H9 (cell line): ENCODE measurements around the gene SH3RF3. TPM values are rescaled to one million over a fixed set of nuclear protein-coding genes. Genes with fewer than 3 reads are reported as not detected.
A peak's percentile ranks its signal among the peaks of the same experiment; 100 is the strongest.

Experiments
- DNase-seq: peaks from one replicate; pipeline ENCODE4 v3.0.0-alpha.2; 2017
- H2AFZ ChIP-seq: one replicate; pipeline ENCODE4 v1.6.1; 2013; ENCODE audit warnings: mild to moderate bottlenecking, low read length, control low read depth, moderate library complexity
- H2AK5ac ChIP-seq: 2 replicates; pipeline ENCODE4 v1.6.1; 2013; ENCODE audit warnings: low read length, control low read depth, mixed read lengths; ENCODE audit not compliant: insufficient read length
- H2BK120ac ChIP-seq: one replicate; pipeline ENCODE4 v1.6.1; 2013; ENCODE audit warnings: low read depth, mild to moderate bottlenecking, low read length, control low read depth, inconsistent platforms; ENCODE audit not compliant: poor library complexity, severe bottlenecking
- H2BK12ac ChIP-seq: 2 replicates; pipeline ENCODE4 v1.6.1; 2013; ENCODE audit warnings: low read length, control low read depth, mixed read lengths, low read depth; ENCODE audit not compliant: insufficient read length
- H2BK15ac ChIP-seq: 2 replicates; pipeline ENCODE4 v1.6.1; 2013; ENCODE audit warnings: low read depth, low read length, control low read depth
- H2BK20ac ChIP-seq: one replicate; pipeline ENCODE4 v1.6.1; 2013; ENCODE audit warnings: low read depth, mild to moderate bottlenecking, low read length, control low read depth, inconsistent platforms; ENCODE audit not compliant: poor library complexity, severe bottlenecking
- H2BK5ac ChIP-seq: 2 replicates; pipeline ENCODE4 v1.6.1; 2013; ENCODE audit warnings: low read length, control low read depth, mixed read lengths; ENCODE audit not compliant: insufficient read length
- H3K14ac ChIP-seq: 2 replicates; pipeline ENCODE4 v1.6.1; 2013; ENCODE audit warnings: low read length, control low read depth; ENCODE audit not compliant: insufficient read depth
- H3K18ac ChIP-seq: 2 replicates; pipeline ENCODE4 v1.6.1; 2013; ENCODE audit warnings: low read depth, mild to moderate bottlenecking, mixed read lengths, low read length, control low read depth; ENCODE audit not compliant: insufficient read length
- H3K23ac ChIP-seq: 2 replicates; pipeline ENCODE4 v1.6.1; 2013; ENCODE audit warnings: low read length, control low read depth, mixed read lengths, low read depth; ENCODE audit not compliant: insufficient read length
- H3K23me2 ChIP-seq: 2 replicates; pipeline ENCODE4 v1.6.1; 2013; ENCODE audit warnings: low read depth, mild to moderate bottlenecking, mixed read lengths, low read length, control low read depth; ENCODE audit not compliant: insufficient read length, poor library complexity, severe bottlenecking
- H3K27ac ChIP-seq: 2 replicates; pipeline ENCODE4 v1.5.1; 2013; ENCODE audit warnings: low read length, control low read depth, mixed read lengths, low read depth; ENCODE audit not compliant: insufficient read length
- H3K27me3 ChIP-seq: 2 replicates; pipeline ENCODE4 v1.6.1; 2013; ENCODE audit warnings: low read length, control low read depth, inconsistent platforms; ENCODE audit not compliant: insufficient read depth
- H3K4ac ChIP-seq: 2 replicates; pipeline ENCODE4 v1.6.1; 2013; ENCODE audit warnings: low read depth, mild to moderate bottlenecking, control low read depth, inconsistent platforms, low read length, moderate library complexity
- H3K4me1 ChIP-seq: 2 replicates; pipeline ENCODE4 v1.6.1; 2013; ENCODE audit warnings: low read length, control low read depth, inconsistent platforms; ENCODE audit not compliant: insufficient read depth
- H3K4me2 ChIP-seq: 2 replicates; pipeline ENCODE4 v1.6.1; 2013; ENCODE audit warnings: low read length, control low read depth, mixed read lengths; ENCODE audit not compliant: insufficient read length, insufficient read depth
- H3K56ac ChIP-seq: 2 replicates; pipeline ENCODE4 v1.6.1; 2013; ENCODE audit warnings: low read depth, mild to moderate bottlenecking, mixed read lengths, low read length, control low read depth; ENCODE audit not compliant: insufficient read length
- H3K79me1 ChIP-seq: 2 replicates; pipeline ENCODE4 v1.6.1; 2013; ENCODE audit warnings: low read depth, mild to moderate bottlenecking, moderate library complexity, low read length, control low read depth, inconsistent platforms; ENCODE audit not compliant: insufficient read depth, poor library complexity, severe bottlenecking
- H3K79me2 ChIP-seq: 2 replicates; pipeline ENCODE4 v1.6.1; 2013; ENCODE audit warnings: low read length, control low read depth, inconsistent platforms; ENCODE audit not compliant: insufficient read depth
- H3K9ac ChIP-seq: 2 replicates; pipeline ENCODE4 v1.6.1; 2013; ENCODE audit warnings: low read length, control low read depth, mixed read lengths; ENCODE audit not compliant: insufficient read length; ENCODE audit errors: extremely low read depth
- H3K9me3 ChIP-seq: one replicate; pipeline ENCODE4 v1.6.1; 2013; ENCODE audit warnings: low read depth, low read length, inconsistent platforms; ENCODE audit not compliant: control insufficient read depth
- H3T11ph ChIP-seq: one replicate; pipeline ENCODE4 v1.6.1; 2013; ENCODE audit warnings: mild to moderate bottlenecking, low read length, control low read depth, inconsistent platforms
- H4K20me1 ChIP-seq: one replicate; pipeline ENCODE4 v1.6.1; 2013; ENCODE audit not compliant: control insufficient read depth, insufficient read length, insufficient read depth
- H4K5ac ChIP-seq: 2 replicates; pipeline ENCODE4 v1.6.1; 2013; ENCODE audit warnings: low read depth, mild to moderate bottlenecking, mixed read lengths, low read length, control low read depth; ENCODE audit not compliant: insufficient read length
- H4K8ac ChIP-seq: replicated peaks from 2 replicates; pipeline ENCODE4 v1.6.1; 2013; ENCODE audit warnings: low read length, control low read depth, mixed read lengths, low read depth; ENCODE audit not compliant: insufficient read length
- H4K91ac ChIP-seq: 2 replicates; pipeline ENCODE4 v1.6.1; 2013; ENCODE audit warnings: low read depth, mild to moderate bottlenecking, moderate library complexity, mixed read lengths, low read length, control low read depth; ENCODE audit not compliant: insufficient read length
- H3K27ac Mint-ChIP-seq, 3 experiments: 2 replicates in 2 of 3; 3 replicates in 1 of 3; pipeline ENCODE4 v1.8.0; 2020 to 2021; ENCODE audit warnings: mixed read lengths in 3 of 3, mild to moderate bottlenecking in 1 of 3, moderate library complexity in 1 of 3
- H3K27me3 Mint-ChIP-seq: 2 replicates; pipeline ENCODE4 v1.8.0; 2021; ENCODE audit warnings: low read depth, mild to moderate bottlenecking, moderate library complexity, mixed read lengths
- H3K36me3 Mint-ChIP-seq, 3 experiments: 2 replicates in 2 of 3; 3 replicates in 1 of 3; pipeline ENCODE4 v1.8.0; 2020 to 2021; ENCODE audit warnings: low read depth in 3 of 3, mixed read lengths in 3 of 3; ENCODE audit not compliant: insufficient read depth in 1 of 3
- H3K4me1 Mint-ChIP-seq, 2 experiments: 2 replicates each; pipeline ENCODE4 v1.8.0; 2020; ENCODE audit warnings: mixed read lengths in 2 of 2
- H3K4me3 Mint-ChIP-seq, 2 experiments: 2 replicates in 1 of 2; 3 replicates in 1 of 2; pipeline ENCODE4 v1.8.0; 2020 to 2021; ENCODE audit warnings: mild to moderate bottlenecking in 2 of 2, mixed read lengths in 2 of 2, moderate library complexity in 1 of 2
- H3K9me3 Mint-ChIP-seq, 2 experiments: 2 replicates in 1 of 2; 3 replicates in 1 of 2; pipeline ENCODE4 v1.8.0; 2020; ENCODE audit warnings: mild to moderate bottlenecking in 2 of 2, mixed read lengths in 2 of 2, moderate library complexity in 1 of 2
- WGBS: extraction: QIAGEN DNeasy Blood & Tissue Kit; methylation state at CpG from one replicate; pipeline ENCODE4 v1.1.7; 2013; ENCODE audit warnings: missing lambda C conversion rate, low lambda C conversion rate, mixed read lengths; ENCODE audit not compliant: insufficient read length; ENCODE audit errors: extremely low coverage; 5-methylcytosine and 5-hydroxymethylcytosine counted together
- total RNA-seq: library from RNA; stranded (reverse); gene quantifications from 2 replicates; pipeline ENCODE4 v1.2.1, GENCODE V29; 2021
- TF ChIP-seq, protein P1 (sequence below): fragments of 200-600 bp; sonication (generic); conservative IDR thresholded peaks from 3 replicates; pipeline ENCODE4 v1.8.0; 2021; ENCODE audit warnings: antibody characterized with exemption, mild to moderate bottlenecking

Gene SH3RF3
- total RNA-seq, 1 experiment from 2014 or later, result 0.46 TPM

DNA sequence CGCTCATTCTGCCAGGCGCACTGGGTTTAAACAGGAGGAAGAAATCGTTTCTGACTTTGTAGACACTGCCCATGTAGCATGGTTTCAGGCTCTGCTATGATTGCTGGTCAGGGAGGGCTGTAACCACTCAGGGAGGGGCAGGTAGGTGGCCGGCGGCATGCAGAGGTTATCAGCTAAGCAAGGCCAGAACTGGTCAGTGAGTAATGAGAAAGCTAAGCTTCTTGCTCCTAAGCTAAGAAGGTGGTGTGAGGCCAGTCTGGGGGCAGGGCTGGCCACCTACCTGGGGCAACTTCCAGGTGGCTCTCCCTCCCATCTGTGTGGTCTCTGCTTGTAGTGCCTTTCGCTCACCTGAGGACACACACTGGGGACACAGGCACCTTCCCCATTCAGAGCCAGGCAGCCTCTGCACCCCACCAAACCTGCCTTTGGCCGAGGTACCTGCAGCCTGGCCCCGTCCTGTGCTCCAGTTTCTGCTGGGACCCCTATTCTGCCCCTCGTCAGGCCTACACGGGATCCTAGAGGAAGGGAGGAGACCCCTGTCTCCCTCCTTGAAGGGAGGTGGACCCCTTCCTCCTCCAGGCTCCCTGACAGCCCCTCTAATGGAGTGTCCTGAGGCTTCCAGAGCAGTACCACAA is 288.8 kb downstream of the SH3RF3 start:
- Histone ChIP-seq H2BK5ac (no peak overlapping the region), H3K23ac (no peak overlapping the region), H3K56ac (no peak overlapping the region), H3K18ac (no peak overlapping the region), H3T11ph (no peak overlapping the region), H3K79me2 (no peaks in the 10 kb centered on the region), H3K27me3 (no peaks in the 10 kb centered on the region), H4K91ac (no peak overlapping the region), H2AK5ac (no peak overlapping the region), H3K4ac (no peak overlapping the region), H2BK20ac (no peak overlapping the region), H3K14ac (0 out of 2 replicates have a peak overlapping the region, but pooled peaks have one; percentile 63), H2BK15ac (no peak overlapping the region), H3K23me2 (no peaks in the 10 kb centered on the region), H3K79me1 (no peaks in the 10 kb centered on the region), H4K8ac (no peak overlapping the region), H3K4me1 (no peaks in the 10 kb centered on the region), H3K9ac (no peak overlapping the region), H3K9me3 (no peaks in the 10 kb centered on the region), H4K20me1 (no peaks in the 10 kb centered on the region), H2AFZ (no peak overlapping the region), H2BK12ac (no peak overlapping the region), H4K5ac (no peak overlapping the region), H3K27ac (no peak overlapping the region), H2BK120ac (no peak overlapping the region), H3K4me2 (no peak overlapping the region)
- TF ChIP-seq, protein P1, sequence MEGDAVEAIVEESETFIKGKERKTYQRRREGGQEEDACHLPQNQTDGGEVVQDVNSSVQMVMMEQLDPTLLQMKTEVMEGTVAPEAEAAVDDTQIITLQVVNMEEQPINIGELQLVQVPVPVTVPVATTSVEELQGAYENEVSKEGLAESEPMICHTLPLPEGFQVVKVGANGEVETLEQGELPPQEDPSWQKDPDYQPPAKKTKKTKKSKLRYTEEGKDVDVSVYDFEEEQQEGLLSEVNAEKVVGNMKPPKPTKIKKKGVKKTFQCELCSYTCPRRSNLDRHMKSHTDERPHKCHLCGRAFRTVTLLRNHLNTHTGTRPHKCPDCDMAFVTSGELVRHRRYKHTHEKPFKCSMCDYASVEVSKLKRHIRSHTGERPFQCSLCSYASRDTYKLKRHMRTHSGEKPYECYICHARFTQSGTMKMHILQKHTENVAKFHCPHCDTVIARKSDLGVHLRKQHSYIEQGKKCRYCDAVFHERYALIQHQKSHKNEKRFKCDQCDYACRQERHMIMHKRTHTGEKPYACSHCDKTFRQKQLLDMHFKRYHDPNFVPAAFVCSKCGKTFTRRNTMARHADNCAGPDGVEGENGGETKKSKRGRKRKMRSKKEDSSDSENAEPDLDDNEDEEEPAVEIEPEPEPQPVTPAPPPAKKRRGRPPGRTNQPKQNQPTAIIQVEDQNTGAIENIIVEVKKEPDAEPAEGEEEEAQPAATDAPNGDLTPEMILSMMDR, result no peak
- H3K36me3 Mint-ChIP-seq, result no peaks in the 10 kb centered on the region
- H3K4me1 Mint-ChIP-seq, result peaks cover 6 to 7% of the 10 kb centered on the region in 2 experiments
- peaks cover 2% of the 10 kb centered on the region; the same call in 1 of the 2 replicates for H3K27me3 Mint-ChIP-seq
- WGBS, result no CpG with 5 or more reads among the region's 10 CpGs
- DNase-seq, result no peak
- H3K27ac Mint-ChIP-seq, result peak overlapping the region in 1 of 3 experiments; percentile 77; a peak in 1 of 7 replicates
- no peak overlapping the region for H3K4me3 Mint-ChIP-seq
- no peaks in the 10 kb centered on the region; a peak in 2 of 5 replicates for H3K9me3 Mint-ChIP-seq
